H54 (cell line): ENCODE results near the gene APBA1.
A peak's percentile ranks its signal among the peaks of the same experiment; 100 is the strongest.

Source experiments
- DNase-seq: peaks from one replicate; pipeline ENCODE4 v3.0.0; 2011; ENCODE audit warnings: low spot score, mixed read lengths; ENCODE audit not compliant: insufficient read length
- FAIRE-seq: peaks from 3 replicates; lab custom pipeline; 2011; peaks lifted over from hg19 to GRCh38; lab: Jason Lieb, UNC
- POLR2A ChIP-seq: IDR thresholded peaks from 2 replicates; pipeline ENCODE4 v1.6.1; 2011; ENCODE audit warnings: low read depth, mild to moderate bottlenecking, low read length

APBA1 gene

DNA sequence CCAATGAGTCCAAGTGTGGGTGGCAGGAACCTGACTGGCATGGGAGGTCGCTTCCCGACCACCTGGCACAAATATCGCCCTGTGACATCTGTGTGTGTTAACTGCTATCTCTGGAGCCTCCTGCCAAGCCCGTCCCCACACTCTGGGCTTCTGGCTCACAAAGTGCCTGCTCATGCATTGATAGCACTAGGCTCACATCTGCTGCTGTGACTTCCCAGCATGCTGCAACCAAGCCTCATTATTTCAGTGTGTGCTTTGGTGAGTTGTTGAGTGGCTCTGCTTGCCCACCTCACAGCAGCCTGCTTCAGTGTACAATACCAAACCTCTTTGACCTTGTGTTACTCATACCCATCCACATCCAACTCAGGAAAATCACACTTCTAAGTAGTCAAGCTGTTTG lies 139.8 kb downstream of the APBA1 start:
- TF ChIP-seq POLR2A: no peak
- no peak for FAIRE-seq
- DNase-seq: no peak

DNA sequence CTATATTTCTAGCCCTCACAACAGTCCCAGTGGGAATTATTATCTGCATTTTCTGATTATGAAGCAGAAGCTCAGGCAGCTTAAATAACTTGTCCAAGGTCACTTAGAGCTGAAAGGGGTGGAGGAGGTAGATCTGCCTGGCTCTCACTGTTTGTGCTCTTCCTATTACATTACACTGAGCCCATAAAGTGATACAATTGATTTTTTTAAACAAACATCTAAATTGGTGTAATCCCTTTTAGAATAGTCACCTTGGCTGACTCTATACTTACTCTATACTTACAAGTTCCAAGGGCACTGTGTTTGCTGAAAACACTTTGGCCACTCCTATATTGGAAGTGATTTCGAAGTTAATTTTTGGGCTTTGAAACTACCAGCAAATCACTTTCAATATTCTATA lies 144.7 kb downstream of the APBA1 start:
- no peak for TF ChIP-seq POLR2A
- FAIRE-seq (no peak), DNase-seq (no peak)

DNA sequence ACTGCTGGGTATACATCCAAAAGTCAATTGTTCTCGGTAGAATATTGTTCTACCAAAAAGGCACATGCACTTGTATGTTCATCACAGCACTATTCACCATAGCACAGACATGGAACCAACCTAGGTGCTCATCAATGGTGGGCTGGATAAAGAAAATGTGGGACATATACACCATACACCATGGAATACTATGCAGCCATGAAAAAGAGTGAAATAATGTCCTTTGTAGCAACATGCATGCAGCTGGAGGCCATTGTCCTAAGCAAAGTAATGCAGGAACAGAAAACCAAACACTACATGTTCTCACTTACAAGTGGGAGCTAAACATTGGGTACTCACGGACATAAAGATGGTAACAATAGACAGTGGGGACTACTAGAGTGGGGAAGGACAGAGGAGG lies 145.5 kb downstream of the APBA1 start:
- FAIRE-seq (no peak), DNase-seq (no peak)
- no peak for TF ChIP-seq POLR2A

DNA sequence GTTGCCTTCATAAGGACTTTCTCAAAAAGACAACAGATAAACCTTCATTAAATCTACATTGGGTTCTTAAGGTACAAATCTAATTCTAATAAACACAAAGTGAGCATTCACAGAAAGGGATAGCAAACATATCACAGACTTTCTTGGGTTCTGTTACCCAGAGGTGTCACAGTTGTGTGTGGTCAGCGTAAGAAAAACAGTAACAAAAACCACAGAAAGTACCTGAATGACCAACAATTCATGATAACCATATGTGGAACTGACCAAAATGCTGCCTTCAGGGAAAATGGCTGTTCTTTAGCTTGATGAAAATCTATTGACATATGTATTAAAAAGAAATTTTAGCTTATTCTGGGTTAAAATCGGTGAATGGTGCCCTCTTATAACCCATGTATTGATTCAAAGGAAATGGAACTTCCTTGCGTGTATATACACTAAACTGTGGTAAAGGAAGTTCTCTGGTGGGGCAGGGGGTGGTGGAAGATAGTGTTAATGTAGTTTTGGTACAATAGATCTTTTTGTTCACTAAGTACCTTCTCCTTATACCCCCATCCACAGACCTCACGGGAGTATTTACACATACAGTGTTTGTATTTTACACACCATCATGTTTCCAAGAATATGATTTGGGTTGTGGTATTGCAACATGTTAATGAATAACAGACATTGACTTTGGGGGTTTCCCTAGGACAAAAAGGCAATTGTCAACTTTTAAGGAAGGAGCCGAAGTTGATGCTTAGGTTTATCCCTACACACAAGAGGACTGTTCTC lies 152.5 kb downstream of the APBA1 start:
- DNase-seq (no peak), FAIRE-seq (peak; percentile 30)
- TF ChIP-seq POLR2A: no peak

DNA sequence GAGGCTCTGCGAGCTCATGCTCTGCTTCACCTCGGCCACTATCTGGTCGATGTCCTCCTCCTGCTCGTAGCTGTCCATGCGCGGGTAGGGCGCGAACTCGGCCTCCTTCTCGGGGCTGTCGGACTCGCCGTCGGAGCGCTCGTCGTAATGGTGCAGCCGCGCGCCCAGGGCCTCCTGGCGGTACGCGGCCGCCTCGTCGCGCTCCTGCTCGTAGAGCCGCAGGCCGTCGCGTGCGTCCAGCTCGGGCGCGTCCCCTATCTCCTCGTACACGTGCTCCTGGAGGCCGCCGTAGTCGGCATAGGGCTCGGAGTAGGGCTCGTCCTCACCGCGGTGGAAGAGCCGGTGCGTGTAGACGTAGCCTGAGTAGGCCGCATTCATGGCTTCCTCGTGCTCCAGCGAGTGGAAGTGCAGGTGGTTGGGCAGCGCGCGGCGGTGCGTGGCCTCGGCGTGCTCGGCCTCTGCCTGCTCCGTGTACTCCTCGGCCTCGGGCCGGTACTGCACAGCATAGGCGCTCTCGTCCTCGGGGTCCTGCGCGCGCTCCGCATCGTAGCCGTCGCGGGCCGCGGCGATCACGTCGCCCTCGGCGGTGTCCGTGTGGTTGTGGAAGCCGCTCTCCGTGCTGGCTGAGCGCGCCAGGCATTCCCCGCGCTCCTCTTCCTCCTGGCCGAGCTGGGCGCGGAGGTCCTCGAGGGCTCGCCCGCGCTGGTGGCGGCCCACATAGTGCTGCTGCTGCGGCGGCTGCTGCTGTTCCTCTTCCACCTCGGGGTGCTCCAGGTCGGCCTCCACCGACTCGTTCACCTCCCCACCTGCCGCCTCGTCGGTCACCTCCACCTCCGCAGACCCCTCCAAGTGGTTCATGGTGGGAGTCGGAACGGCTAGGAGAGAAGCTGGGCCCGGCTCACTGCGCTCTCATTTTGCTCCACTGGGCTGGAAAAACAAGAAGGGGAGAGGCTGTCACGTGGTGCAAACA lies 155.5 kb downstream of the APBA1 start:
- TF ChIP-seq POLR2A: no peak
- no peak for DNase-seq
- no peak for FAIRE-seq

DNA sequence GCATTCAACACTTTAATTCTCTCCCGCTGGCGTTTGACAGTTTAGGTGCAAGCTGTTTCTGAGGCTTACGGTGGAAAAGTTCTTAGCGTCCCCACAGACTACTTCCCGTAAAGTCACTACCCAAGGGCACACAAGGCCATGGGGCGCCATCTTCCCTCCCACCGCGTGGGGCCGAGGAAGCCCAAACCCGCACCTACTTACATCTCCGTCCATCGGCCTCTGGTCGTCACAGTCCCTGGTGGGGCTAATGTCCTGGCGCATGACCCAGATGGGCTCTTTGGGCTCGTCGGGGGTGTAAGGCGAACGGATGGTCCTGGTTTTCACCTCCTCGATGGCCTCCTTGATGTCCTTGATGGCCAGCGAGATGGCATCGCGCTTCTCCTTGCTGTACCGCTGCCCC lies 156.4 kb downstream of the APBA1 start:
- no peak for TF ChIP-seq POLR2A
- no peak for DNase-seq
- no peak for FAIRE-seq

DNA sequence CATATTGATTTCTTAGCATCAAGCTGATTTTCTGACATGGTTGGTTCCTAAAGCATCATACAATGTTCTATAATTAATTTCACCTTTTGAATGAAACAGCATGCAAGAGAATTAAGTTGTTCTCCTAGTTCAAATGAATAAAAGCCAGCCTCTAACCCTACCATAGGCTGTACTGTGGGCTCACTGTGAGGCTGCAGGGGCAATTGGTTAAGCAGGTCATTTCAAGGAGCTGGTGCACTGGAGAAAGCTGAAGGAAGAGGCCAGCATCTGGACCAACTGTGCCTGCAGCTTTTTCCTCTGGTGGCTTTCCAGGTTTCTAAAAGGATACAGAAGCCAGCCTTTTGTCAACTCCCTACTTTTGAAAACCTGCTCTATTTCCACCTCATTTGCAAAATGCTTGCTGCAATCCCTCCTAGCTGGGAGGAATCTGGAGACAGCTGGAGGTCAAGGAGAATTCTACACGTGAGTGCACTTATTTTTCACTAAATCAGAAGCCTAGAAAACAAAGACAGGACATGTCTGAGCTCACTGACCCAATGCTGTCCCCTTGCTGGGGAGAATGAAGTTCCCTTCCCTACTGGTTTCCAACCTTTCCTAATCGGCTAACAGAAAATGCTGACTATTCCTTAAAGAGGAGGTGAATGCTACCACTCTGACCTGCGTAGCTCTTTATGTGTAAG lies 158.9 kb downstream of the APBA1 start:
- no peak for DNase-seq
- no peak for TF ChIP-seq POLR2A
- FAIRE-seq: no peak

DNA sequence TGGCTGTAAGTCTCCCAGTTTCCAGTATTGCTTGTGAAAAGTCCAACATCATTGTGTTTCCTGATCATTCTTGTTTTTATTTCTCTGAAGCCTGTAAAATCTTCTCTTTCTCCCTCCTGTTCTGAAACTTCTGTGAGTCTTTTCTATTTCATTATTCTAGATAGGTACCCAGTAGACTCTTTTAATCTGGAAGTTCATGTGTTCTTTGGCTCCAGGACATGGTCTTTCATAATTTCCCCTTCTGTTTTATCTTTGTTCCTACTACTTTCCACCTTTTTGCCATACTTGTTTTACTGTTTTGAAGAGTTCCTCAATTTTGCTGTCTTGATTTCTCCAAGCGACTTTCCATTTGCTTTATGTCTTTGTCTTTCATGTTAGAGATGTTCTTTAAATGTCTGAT lies 168.1 kb downstream of the APBA1 start:
- no peak for TF ChIP-seq POLR2A
- no peak for DNase-seq
- no peak for FAIRE-seq

DNA sequence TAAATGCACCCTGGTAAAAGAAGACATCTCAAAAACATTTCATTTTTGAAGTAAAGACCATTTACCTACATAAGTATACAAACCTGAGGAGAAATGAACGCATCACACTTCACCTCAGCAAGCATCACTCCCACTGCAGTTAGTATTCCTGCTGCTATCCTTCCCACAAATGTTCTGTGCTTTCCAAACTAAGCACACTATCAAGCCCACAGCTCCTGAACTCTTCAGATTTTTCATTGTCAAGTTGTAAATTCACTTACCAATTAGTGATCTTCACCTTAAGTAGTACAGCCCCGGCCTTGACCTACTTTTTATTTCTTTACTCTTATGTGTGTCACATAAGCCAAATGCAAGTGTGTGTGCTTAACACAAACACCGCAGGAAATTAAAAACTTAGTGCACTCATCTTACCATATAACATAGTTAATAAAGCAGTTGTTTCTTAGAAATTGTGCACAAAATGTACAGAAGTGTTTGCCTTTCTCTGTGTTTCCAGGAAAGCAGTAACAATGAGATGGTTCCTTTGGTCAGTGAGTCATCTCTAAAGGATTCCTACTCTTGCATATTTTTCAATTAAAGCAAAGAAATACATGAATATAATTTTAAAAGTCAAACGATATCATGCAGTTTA lies 169.4 kb downstream of the APBA1 start:
- FAIRE-seq: no peak
- DNase-seq: no peak
- TF ChIP-seq POLR2A: no peak

DNA sequence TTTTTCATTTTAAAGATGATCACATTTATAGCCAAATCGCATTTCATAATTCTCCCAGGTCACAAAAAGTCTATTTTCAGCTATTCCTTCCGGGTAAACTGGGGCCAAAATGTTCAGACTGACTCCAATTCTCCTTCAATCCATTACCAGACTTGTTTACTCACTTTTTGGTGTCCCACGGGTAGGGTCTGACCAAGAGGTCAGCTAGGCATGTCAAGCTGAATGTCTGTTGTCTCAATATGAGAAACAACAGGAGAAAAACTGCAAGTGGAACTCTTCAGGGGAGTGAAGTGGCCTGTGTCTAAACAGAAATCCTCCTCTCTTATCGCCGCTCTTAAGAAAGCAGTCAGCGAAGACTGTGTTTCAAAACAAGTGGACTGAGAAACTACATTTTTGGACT lies 171.3 kb downstream of the APBA1 start:
- no peak for TF ChIP-seq POLR2A
- DNase-seq (no peak), FAIRE-seq (no peak)

DNA sequence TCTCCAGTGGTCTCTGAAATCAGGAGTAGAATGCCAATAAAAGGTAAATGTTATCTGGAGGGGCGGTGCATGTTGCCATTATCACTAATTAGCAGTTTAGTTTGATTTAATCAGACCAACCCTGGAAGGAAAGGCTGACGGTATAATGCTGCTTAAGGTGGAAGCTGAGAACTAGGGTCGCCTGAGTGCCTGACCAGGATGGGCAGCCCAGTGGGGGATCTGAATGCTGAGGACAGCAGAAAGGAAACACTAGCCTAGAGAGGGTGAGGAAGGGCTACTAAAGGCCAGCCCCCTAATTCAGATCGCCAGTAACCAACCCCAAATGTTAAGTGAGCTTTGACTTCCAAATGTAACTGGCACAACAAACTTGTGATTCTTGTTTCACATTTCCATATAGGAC lies 172.2 kb downstream of the APBA1 start:
- no peak for TF ChIP-seq POLR2A
- DNase-seq (no peak), FAIRE-seq (no peak)

DNA sequence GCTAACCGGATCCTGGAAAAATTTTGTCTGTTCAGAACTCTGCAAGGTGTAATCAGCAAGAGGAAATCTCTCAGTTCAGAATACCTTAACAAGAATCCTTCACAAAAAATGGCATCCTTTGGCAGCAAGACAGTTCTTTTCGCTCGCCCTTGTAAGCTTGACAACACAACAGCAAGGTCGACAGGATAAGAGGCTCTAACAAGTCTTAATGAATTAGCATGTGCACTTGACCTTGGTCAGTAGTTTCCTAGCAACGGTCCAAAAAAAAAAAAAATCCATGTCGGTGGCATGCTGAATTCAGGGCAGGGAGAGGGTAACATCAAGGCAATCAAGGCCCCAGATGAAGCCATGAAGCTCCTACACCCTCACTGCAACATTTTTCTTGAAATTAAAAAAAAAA lies 172.8 kb downstream of the APBA1 start:
- TF ChIP-seq POLR2A: no peak
- FAIRE-seq (no peak), DNase-seq (no peak)

DNA sequence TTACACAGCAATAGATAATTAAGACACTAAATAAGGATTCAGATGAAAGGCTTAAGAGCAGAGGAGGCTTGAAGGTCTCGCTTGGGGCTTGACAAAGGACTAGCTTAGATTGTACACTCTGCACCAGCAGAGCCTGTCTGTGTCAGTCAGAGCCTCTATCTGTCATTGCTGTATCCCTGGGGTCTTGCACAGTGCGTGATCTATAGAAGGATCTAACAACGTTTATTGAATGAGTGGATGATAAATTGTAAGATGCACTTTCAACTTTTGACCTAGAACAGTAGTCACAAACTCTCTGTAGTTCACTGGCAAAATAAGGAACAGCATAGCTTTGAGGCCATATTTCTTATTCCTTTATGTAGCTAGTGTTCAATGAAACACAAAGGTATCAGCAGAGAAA lies 173.7 kb downstream of the APBA1 start:
- no peak for TF ChIP-seq POLR2A
- no peak for FAIRE-seq
- no peak for DNase-seq
